Smooth muscle cell (in vitro differentiated cells): Measurements from ENCODE around the gene CPSF4. TPM values are rescaled to one million over a fixed set of nuclear protein-coding genes. Genes with fewer than 3 reads are reported as not detected.

Experiments used
- DNase-seq: peaks from one replicate; lab custom pipeline; 2025; ENCODE audit not compliant: unreplicated experiment; lab: John Stamatoyannopoulos, UW
- H2AFZ ChIP-seq: fragments of 200-600 bp; sonication (generic); 2 replicates; pipeline ENCODE4 v1.6.0; 2016; ENCODE audit warnings: antibody characterized with exemption, low read depth, mild to moderate bottlenecking
- H3F3A ChIP-seq: fragments of 200-600 bp; sonication (generic); 2 replicates; pipeline ENCODE4 v1.6.0; 2017; ENCODE audit warnings: antibody characterized with exemption, low read depth
- H3K27ac ChIP-seq: fragments of 200-600 bp; sonication (generic); 2 replicates; pipeline ENCODE4 v1.5.1; 2016; ENCODE audit warnings: low read depth, mild to moderate bottlenecking
- H3K27me3 ChIP-seq: fragments of 200-600 bp; sonication (generic); 2 replicates; pipeline ENCODE4 v1.6.1; 2016; ENCODE audit warnings: low read depth, mild to moderate bottlenecking
- H3K36me3 ChIP-seq: fragments of 200-600 bp; sonication (generic); 2 replicates; pipeline ENCODE4 v1.5.1; 2016; ENCODE audit warnings: low read depth
- H3K4me1 ChIP-seq: fragments of 200-600 bp; sonication (generic); 2 replicates; pipeline ENCODE4 v1.5.1; 2016; ENCODE audit warnings: low read depth
- H3K4me2 ChIP-seq: fragments of 200-600 bp; sonication (generic); 2 replicates; pipeline ENCODE4 v1.6.0; 2016; ENCODE audit warnings: mild to moderate bottlenecking
- H3K4me3 ChIP-seq: fragments of 200-600 bp; sonication (generic); 2 replicates; pipeline ENCODE4 v1.5.1; 2016; ENCODE audit warnings: mild to moderate bottlenecking
- H3K79me2 ChIP-seq: fragments of 200-600 bp; sonication (generic); 2 replicates; pipeline ENCODE4 v1.6.0; 2016; ENCODE audit warnings: low read depth, mild to moderate bottlenecking
- H3K9ac ChIP-seq: fragments of 200-600 bp; sonication (generic); 2 replicates; pipeline ENCODE4 v1.6.0; 2016; ENCODE audit warnings: low read depth
- H3K9me3 ChIP-seq: fragments of 200-600 bp; sonication (generic); replicated peaks from 2 replicates; pipeline ENCODE4 v1.5.1; 2016; ENCODE audit warnings: low read depth
- H4K20me1 ChIP-seq: fragments of 200-600 bp; sonication (generic); 2 replicates; pipeline ENCODE4 v1.6.0; 2016; ENCODE audit warnings: low read depth
- CTCF ChIP-seq: fragments of 200-600 bp; sonication (generic); IDR thresholded peaks from 2 replicates; pipeline ENCODE4 v1.5.1; 2017; ENCODE audit warnings: borderline replicate concordance, mild to moderate bottlenecking, antibody characterized with exemption; ENCODE audit not compliant: insufficient read depth, poor library complexity, severe bottlenecking
- WGBS: methylation state at CpG from one replicate; pipeline ENCODE4 v1.1.7; 2016; ENCODE audit warnings: low lambda C conversion rate; 5-methylcytosine and 5-hydroxymethylcytosine counted together
- polyA plus RNA-seq: library from polyadenylated mRNA; unstranded; fragments of >200 nt; fragmentation: Nextera tagmentation; extraction: Ambion mirVana; gene quantifications from 2 replicates; pipeline ENCODE4 v1.2.1, GENCODE V29; 2016
- total RNA-seq: library from RNA; depleted of rRNA; stranded (reverse); fragments of >200 nt; gene quantifications from 2 replicates; pipeline ENCODE4 v1.2.3, GENCODE V29; 2014

CPSF4 gene
- total and polyA plus RNA-seq, 2 experiments from 2014 or later = 27.1 to 30.3 TPM

- Histone ChIP-seq H3K27me3 (no peaks in the 10 kb centered on the region), H3K9me3 (no peaks in the 10 kb centered on the region), H3K79me2 (peaks cover 53% of the 10 kb centered on the region), H4K20me1 (peaks cover 10% of the 10 kb centered on the region), H3K4me1 (no peaks in the 10 kb centered on the region), H3K9ac (no peak overlapping the region), H3K4me2 (no peak overlapping the region), H3K4me3 (no peak overlapping the region), H3K36me3 (peaks cover 6% of the 10 kb centered on the region), H3F3A (no peaks in the 10 kb centered on the region), H3K27ac (no peak overlapping the region), H2AFZ (no peak overlapping the region)
- 94% methylated on average over 15 of the region's 15 CpGs for WGBS
- TF ChIP-seq CTCF = no peak
- DNase-seq = no peak
Observed at GRCh38 chr7:99478464-99479440, 40.0 kb downstream of the CPSF4 start.

- no peaks in the 10 kb centered on the region for H3K4me1 ChIP-seq
- H3K27me3 ChIP-seq = no peaks in the 10 kb centered on the region
- no peak overlapping the region for H2AFZ ChIP-seq
- no peak for TF ChIP-seq CTCF
- H3K4me3 ChIP-seq = no peak overlapping the region
- H3K36me3 ChIP-seq = peaks cover 6% of the 10 kb centered on the region
- H3K4me2 ChIP-seq = no peak overlapping the region
- no peaks in the 10 kb centered on the region for H4K20me1 ChIP-seq
- peaks cover 6% of the 10 kb centered on the region for H3K79me2 ChIP-seq
- H3K27ac ChIP-seq = no peak overlapping the region
- no peaks in the 10 kb centered on the region for H3K9me3 ChIP-seq
- DNase-seq = no peak
- 93% methylated on average over 5 of the region's 5 CpGs for WGBS
- H3F3A ChIP-seq = no peaks in the 10 kb centered on the region
- no peak overlapping the region for H3K9ac ChIP-seq
Observed at GRCh38 chr7:99485094-99485493, 46.4 kb downstream of the CPSF4 start.

- H3K9me3 ChIP-seq = peaks cover 10% of the 10 kb centered on the region
- H3K27ac ChIP-seq = no peak overlapping the region
Observed at GRCh38 chr7:99489235-99489634, 50.5 kb downstream of the CPSF4 start.

More at GRCh38 chr7:99489235-99489634, 50.5 kb downstream of the CPSF4 start:
- Histone ChIP-seq H3F3A (no peaks in the 10 kb centered on the region), H4K20me1 (no peaks in the 10 kb centered on the region), H3K4me3 (no peak overlapping the region), H3K79me2 (no peaks in the 10 kb centered on the region), H3K4me2 (no peak overlapping the region), H3K27me3 (no peaks in the 10 kb centered on the region), H2AFZ (no peak overlapping the region), H3K4me1 (no peaks in the 10 kb centered on the region), H3K9ac (no peak overlapping the region), H3K36me3 (peaks cover 15% of the 10 kb centered on the region)
- DNase-seq = no peak
- 97% methylated on average over 4 of the region's 4 CpGs for whole genome bisulfite sequencing
- TF ChIP-seq CTCF = no peak
